Measurements from ENCODE around the gene PTCD3. TPM values are rescaled to one million over a fixed set of nuclear protein-coding genes. Genes with fewer than 3 reads are reported as not detected.
A peak's percentile ranks its signal among the peaks of the same experiment; 100 is the strongest.

The PTCD3 gene
- total RNA-seq, 3 donors from 2014 or later: 70.1 to 126 (median 99.1) TPM

DNA sequence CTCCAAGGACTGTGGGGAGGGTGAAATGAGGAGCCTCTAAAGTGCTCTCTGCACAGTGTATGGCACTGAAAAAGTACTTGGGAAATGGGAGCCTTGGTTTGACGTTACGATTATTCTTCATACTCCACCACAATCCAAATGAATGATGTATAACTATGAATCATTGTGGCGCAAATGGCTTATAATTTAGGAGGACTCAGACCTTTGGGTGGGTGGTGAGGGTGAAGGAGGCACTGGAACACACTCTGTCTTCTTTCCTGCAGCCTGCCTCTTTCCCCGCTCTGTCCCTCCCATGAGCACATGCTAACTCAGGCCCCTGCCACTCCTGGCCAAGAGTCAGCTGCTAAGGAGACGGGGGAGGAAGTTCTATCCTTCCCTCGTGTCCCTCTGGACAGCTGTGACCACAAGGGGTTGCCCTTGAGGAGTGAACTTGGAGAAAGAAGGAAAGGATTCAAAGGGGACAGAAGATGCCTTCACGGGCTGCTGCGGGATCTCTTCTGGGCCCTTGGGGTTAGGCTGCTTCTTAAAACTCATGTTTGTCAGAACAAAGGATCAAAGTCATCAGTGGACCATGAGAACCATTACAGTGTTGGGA lies 36.8 kb upstream of the PTCD3 start:
- intact Hi-C loops (cut with DNase I; ENCODE audit: low total_unique reads): no loop called here
- Histone ChIP-seq H3K27me3 (no peaks in the 10 kb centered on the region), H3K4me1 (no peaks in the 10 kb centered on the region), H3K9me3 (no peaks in the 10 kb centered on the region), H3K4me3 (no peak overlapping the region), H3K27ac (no peak overlapping the region), H3K36me3 (no peaks in the 10 kb centered on the region)
- no peak for TF ChIP-seq POLR2A (IDR thresholded peaks at IDR 0.05)
- no peak for TF ChIP-seq POLR2AphosphoS5 (IDR thresholded peaks at IDR 0.05)
- TF ChIP-seq, protein P1, sequence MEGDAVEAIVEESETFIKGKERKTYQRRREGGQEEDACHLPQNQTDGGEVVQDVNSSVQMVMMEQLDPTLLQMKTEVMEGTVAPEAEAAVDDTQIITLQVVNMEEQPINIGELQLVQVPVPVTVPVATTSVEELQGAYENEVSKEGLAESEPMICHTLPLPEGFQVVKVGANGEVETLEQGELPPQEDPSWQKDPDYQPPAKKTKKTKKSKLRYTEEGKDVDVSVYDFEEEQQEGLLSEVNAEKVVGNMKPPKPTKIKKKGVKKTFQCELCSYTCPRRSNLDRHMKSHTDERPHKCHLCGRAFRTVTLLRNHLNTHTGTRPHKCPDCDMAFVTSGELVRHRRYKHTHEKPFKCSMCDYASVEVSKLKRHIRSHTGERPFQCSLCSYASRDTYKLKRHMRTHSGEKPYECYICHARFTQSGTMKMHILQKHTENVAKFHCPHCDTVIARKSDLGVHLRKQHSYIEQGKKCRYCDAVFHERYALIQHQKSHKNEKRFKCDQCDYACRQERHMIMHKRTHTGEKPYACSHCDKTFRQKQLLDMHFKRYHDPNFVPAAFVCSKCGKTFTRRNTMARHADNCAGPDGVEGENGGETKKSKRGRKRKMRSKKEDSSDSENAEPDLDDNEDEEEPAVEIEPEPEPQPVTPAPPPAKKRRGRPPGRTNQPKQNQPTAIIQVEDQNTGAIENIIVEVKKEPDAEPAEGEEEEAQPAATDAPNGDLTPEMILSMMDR (IDR thresholded peaks at IDR 0.05): no peak
- no peak for DNase-seq (ENCODE audit: low spot score in 2 of 2)

DNA sequence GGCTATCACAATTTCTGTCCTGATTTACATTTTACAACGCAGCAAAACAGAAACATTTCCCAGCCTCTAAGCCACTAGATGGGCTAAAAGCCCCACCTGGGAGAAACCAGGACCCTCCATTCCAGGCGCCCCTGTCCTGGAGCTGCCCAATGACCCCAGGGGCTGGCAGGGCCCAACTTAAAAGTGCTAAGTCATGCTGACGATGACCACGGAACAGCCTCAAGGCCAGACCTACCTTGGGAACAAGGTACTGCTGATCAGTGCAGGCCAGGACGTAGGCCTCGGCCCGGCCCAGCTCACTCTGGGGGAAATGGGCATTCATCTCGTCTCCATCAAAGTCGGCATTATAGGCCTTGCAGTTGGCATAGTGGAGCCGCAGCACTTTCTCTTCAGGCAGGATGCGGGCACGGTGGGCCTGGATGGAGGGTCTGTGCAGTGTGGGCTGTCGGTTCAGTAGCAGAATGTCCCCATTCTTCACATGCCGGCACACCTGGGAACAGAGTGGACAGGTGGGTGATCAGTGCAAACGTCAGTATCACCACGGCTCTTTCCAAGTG lies 36.2 kb upstream of the PTCD3 start:
- no peak for DNase-seq (ENCODE audit: low spot score in 2 of 2)
- no peaks in the 10 kb centered on the region for H3K27me3 ChIP-seq
- H3K4me1 ChIP-seq: no peaks in the 10 kb centered on the region
- intact Hi-C loops (cut with DNase I; ENCODE audit: low total_unique reads): no loop called here
- H3K36me3 ChIP-seq: no peaks in the 10 kb centered on the region
- TF ChIP-seq, protein P1 (IDR thresholded peaks at IDR 0.05): no peak
- TF ChIP-seq POLR2A (IDR thresholded peaks at IDR 0.05) (no peak), POLR2AphosphoS5 (IDR thresholded peaks at IDR 0.05) (no peak)
- no peak overlapping the region for H3K4me3 ChIP-seq
- no peaks in the 10 kb centered on the region for H3K9me3 ChIP-seq
- H3K27ac ChIP-seq: no peak overlapping the region

DNA sequence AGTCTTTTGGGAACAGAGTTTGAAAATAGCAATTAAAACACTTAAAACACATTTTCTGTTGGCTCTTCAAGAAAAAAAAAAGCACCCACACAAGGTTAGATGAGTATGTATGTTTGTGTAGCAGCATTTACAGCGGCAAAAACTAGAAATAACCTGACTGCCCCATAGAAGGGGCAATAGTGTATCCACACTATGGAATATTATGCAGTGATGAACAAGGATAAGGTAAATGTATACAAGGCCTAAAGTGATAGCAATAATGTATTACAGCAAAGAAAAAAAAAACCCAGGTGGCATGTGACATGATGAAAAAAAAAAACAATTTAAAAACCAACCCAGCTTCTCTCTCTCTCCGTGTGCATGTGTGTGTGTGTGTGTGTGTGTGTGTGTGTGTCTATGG lies 35.2 kb upstream of the PTCD3 start:
- Histone ChIP-seq H3K27me3 (no peaks in the 10 kb centered on the region), H3K36me3 (no peaks in the 10 kb centered on the region), H3K9me3 (no peaks in the 10 kb centered on the region), H3K27ac (no peak overlapping the region), H3K4me1 (no peaks in the 10 kb centered on the region), H3K4me3 (no peak overlapping the region)
- intact Hi-C loops (cut with DNase I; ENCODE audit: low total_unique reads): no loop called here
- DNase-seq (ENCODE audit: low spot score in 2 of 2): no peak
- TF ChIP-seq POLR2AphosphoS5 (IDR thresholded peaks at IDR 0.05) (no peak), POLR2A (IDR thresholded peaks at IDR 0.05) (no peak)
- TF ChIP-seq, protein P1 (IDR thresholded peaks at IDR 0.05): no peak

DNA sequence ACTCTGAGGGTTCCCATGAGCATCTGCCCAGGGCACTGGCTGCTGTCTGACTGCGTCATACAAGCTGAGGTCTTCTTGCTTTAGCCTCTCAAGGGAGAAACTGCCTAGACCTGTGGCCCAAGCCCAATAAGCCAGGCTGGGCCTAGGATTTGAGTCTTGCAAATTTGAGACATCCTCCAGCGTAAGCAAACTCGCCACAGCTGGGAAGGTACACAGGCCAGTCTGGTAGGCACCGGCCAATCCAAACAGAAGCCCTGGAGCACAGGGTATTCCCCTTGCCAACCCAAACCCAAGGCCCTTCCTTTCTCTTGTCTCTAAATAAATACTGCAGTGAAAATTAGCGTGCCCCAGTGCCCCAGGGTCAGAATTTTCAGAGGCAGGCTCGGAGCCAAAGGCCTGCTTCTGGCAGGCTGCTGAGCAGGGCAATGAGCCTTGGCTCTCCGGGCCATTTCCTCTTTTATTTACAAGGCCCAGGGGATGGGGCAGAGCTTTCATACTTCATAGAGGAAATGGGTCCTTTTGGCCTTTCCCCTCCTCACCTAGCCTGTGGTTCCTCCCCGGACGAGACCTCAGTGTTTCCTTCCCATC lies 33.7 kb upstream of the PTCD3 start:
- no peaks in the 10 kb centered on the region for H3K36me3 ChIP-seq
- no peaks in the 10 kb centered on the region for H3K4me1 ChIP-seq
- intact Hi-C loops (cut with DNase I; ENCODE audit: low total_unique reads): no loop called here
- no peak for TF ChIP-seq POLR2A (IDR thresholded peaks at IDR 0.05)
- TF ChIP-seq, protein P1 (IDR thresholded peaks at IDR 0.05): no peak
- TF ChIP-seq POLR2AphosphoS5 (IDR thresholded peaks at IDR 0.05): peak in 2 of 3 donors; percentile 18 to 62
- no peak overlapping the region for H3K4me3 ChIP-seq
- peak overlapping the region; percentile 52 to 54 for H3K27ac ChIP-seq
- H3K27me3 ChIP-seq: no peaks in the 10 kb centered on the region
- H3K9me3 ChIP-seq: no peaks in the 10 kb centered on the region
- peak; percentile 80 to 86 for DNase-seq (ENCODE audit: low spot score in 2 of 2)

DNA sequence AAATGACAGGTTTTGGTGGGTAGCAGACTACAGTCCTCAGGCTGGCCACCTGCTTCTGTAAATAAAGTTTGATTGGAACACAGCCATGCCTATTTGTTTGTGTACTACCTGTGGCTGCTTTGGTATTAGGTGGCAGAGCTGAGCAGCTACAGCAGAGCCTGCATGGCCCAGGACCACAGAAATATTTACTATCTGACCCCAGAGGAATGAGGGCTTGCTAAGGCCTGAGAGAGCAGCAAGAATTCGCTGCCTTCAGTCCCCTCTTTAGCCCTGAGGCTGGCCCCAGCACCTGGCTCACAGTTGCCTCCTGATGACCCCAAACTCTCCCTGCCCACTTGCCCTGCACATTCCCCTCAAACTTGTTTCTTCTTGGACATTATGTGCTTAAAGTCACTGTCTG lies 32.8 kb upstream of the PTCD3 start:
- no peak overlapping the region for H3K27ac ChIP-seq
- intact Hi-C loops (cut with DNase I; ENCODE audit: low total_unique reads): no loop called here
- H3K4me3 ChIP-seq: no peak overlapping the region
- H3K36me3 ChIP-seq: no peaks in the 10 kb centered on the region
- no peaks in the 10 kb centered on the region for H3K4me1 ChIP-seq
- H3K27me3 ChIP-seq: no peaks in the 10 kb centered on the region
- no peaks in the 10 kb centered on the region for H3K9me3 ChIP-seq
- no peak for TF ChIP-seq POLR2AphosphoS5 (IDR thresholded peaks at IDR 0.05)
- TF ChIP-seq, protein P1 (IDR thresholded peaks at IDR 0.05): no peak
- no peak for TF ChIP-seq POLR2A (IDR thresholded peaks at IDR 0.05)
- no peak for DNase-seq (ENCODE audit: low spot score in 2 of 2)

All from breast epithelium (tissue), 4 donors.